GM19351 (cell line): Measurements from ENCODE around the gene DCHS1.
A peak's percentile ranks its signal among the peaks of the same experiment; 100 is the strongest.

Experiments used
- ATAC-seq: cut with Tn5 transposase; IDR thresholded peaks from one replicate; pipeline ENCODE4 v1.9.1; 2021; ENCODE audit warnings: mild to moderate bottlenecking, moderate library complexity; ENCODE audit not compliant: unreplicated experiment

DCHS1 gene

GRCh38 chr11:6629892-6630631 is 25.5 kb downstream of the DCHS1 start:
- no peak for ATAC-seq

DNA sequence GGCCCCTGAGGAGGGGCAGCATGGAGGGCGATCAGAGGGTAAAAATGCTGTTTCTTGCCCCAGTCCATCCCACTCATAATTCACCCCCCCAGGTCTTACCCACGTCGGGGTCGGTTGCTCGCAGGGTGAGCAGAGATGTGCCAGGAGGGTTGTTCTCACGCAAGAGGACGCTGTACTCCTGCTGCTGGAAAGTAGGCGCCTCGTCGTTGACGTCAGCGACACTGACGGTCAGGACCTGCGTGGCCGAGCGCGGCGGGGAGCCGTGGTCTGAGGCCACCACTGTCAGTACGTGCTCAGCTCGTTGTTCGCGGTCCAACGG is 26.1 kb downstream of the DCHS1 start:
- no peak for ATAC-seq

DNA sequence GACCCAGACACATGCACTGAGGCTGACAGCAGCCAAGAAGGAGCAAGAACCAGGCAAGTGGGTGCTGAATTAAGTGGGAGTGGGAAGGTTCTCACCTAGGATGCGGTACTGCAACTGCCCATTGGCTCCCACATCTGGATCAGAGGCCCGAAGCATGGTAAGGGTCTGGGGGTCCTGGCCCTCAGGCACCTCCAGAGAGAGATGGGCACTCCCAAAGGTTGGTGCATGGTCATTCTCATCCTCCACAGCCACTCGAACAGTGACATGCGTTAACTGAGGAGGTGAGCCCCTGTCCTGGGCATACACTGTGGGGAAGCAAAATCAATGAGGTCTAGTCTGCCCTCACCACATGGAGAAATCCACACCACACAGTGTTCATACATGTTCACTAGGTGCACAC is 27.1 kb downstream of the DCHS1 start:
- no peak for ATAC-seq

DNA sequence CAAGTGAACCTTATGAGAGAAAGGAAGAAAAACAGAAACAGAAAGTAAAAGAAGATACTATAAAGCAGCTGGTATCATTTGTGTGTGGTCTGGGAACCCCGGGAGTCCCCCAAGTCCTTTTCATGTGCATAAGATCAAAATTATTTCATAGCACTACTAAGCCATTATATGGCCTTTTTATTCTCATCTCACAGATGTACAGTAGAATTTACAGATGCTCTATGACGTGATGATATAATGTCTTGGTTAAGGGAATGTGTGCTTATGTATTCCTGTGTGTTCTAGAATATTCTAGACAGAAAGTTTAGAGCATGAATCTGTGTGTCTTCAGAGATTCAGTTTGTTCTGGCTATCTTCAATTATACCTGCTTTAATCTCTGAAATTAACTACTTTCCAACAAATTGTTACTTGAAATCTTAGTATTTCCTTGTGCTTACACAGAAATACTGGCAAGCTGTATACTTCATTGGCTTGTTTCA is 27.8 kb downstream of the DCHS1 start:
- peak; percentile 79 for ATAC-seq

- ATAC-seq: no peak
Observed at GRCh38 chr11:6626971-6627761, 28.4 kb downstream of the DCHS1 start.

DNA sequence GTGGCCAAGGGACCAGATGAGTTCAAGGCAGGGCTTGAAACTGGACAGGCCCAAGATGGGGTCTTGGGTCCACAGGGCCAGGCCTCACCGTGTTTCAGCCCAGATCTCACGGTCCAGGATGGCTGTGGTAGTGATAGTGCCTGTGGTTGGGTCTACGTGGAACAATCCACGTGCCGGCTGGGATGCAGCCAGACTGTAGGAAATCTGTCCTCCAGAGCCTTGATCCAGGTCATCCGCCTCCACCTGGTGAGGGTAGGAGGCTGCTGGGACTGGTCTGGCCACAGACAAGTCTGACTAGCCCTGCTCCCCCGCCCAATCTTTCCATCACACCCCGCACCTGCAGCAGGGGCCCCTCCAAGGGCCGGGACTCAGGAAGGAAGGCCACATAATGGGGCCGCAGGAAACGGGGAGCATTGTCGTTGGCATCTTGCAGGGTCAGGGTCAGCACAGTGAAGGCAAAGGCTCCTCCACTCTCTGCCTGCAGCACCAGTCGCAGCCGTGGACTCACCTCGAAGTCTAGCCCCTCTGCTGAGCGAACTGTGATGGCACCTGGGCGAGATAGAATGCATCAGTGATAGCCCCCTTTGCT is 29.7 kb downstream of the DCHS1 start:
- ATAC-seq: no peak

GRCh38 chr11:6625156-6625831 is 30.3 kb downstream of the DCHS1 start:
- ATAC-seq: no peak

DNA sequence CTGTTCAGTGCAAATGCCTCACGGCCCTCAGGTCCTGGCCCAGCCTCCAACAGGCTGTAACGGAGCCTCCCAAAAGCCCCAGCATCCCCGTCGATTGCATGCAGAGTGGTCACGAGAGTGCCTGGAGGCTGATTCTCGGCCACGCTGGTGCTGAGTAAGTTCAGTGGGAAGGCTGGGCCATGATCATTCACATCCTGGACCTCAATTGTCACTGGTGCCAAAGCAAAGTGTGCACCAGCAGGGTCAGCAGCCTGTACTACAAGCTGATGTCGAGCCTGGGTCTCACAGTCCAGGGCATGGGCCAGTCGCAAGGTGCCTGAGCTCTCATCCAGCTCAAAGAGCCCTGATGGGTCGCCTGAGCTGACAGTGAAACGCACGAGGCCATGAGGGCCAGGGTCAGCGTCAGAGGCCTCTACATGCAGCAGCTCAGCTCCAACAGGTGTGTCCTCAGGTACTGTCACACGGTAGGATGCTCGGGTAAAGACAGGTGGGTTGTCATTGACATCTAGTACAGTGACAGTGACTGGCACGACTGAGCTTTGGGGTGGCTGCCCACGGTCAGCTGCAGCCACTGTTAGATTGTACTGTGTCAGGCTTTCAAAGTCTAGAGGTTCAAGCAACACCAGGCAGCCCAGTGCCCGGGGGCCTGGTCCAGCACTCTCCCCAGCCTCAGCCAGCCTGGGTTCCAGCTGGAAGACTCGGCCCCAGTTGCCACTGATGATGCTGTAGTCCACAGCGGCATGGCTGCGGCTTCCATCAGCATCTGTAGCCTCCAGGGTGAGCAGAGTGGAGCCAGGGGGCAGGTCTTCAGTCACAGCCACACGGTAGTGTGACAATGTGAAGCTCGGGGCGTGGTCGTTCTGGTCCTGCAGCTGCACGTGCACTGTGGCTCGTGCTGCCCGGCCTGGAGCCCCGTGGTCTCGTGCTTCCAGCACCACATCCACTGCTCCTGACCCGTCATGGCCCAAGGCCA is 31.9 kb downstream of the DCHS1 start:
- no peak for ATAC-seq

DNA sequence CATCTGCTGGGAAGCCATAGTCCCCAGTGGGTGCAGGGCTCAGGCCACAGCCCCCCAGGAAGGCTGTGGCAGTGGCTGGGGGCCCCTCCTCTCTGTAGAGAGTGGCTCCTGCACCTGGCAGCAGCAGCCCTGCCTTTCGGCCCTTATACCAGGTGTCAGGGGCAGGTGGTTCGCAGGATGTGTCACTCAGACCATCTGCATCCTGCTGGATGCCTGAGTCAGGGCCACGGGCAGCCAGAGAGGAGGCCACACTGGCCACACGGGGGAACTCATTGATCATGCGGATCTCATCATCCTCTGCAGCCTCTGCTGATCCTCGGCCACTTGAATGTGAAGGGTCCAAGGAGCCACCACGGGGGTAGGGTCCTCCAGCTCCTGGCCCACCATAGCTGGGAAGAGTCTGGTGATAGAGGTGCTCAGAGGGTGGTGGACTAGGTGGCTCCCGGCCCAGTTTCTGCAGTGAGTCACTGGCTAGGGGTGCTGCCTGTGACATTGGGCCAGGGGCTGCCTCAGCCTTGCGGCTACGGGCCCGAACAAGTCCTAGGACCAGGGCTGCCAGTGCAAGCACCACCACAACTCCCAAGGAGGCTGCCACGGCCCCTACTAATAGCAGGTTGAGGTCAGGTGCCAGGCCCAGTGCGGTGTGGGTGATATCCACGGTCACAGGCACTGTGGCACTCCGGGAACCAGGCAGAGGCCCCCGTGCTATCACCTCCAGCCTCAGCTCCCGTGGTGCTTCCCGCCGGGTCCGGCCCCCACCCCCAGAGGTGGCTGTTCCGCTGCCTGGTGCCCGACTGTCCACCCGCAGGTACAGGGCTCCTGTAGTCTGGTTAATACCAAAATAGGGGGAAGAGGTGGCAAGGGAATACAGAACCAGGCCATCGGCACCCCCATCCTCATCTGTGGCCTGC is 33.1 kb downstream of the DCHS1 start:
- ATAC-seq: no peak

DNA sequence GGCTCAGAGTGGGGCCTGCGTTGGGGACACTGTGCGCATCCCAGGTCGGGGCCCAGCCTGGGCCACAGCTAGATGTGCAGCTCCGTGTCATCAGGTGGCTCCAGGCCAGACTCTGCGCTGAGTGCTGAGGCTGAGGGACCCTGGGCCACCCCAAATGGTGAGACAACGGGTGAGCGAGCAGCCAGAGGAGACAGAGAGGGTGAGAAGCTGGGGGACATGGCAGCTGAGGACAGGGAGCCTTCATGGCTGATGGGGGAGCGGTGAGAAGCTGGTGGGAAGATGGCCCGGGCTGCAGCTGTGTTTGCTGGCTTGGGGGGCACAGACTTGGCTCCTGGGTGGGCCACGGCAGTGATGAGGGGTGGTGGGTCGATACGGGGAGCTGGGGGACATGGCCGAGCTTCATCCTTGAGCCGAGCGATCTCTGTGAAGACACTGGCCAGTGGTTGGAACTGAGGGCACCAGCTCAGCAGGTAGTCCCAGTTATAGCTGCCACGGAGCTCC is 33.8 kb downstream of the DCHS1 start:
- no peak for ATAC-seq

DNA sequence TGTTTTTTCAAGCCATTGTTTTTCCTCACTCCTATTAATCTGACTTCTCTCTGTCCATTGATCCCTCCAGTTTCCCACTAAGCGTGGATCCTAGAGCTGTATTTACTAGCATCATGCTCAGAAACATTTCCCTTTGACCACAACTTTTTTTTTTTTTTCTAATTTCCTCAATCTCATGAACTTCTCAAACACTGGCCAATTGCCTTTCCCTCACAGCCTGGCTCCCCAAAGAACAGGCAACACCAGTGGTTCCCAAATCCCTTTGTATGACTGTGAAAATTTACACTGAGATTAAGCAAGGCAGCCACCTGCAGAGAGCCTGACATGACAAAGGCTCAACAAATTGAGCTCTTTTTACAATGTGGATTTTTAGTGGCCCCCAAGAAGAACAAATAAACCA is 35.0 kb downstream of the DCHS1 start:
- no peak for ATAC-seq

GRCh38 chr11:6619004-6619745 is 36.4 kb downstream of the DCHS1 start, which contains the start of gene TPP1:
TSS of gene TPP1 (minus strand) at chr11:6619422. CDS start at chr11:6619400, 22 bp downstream.
- ATAC-seq: peak; percentile 98

DNA sequence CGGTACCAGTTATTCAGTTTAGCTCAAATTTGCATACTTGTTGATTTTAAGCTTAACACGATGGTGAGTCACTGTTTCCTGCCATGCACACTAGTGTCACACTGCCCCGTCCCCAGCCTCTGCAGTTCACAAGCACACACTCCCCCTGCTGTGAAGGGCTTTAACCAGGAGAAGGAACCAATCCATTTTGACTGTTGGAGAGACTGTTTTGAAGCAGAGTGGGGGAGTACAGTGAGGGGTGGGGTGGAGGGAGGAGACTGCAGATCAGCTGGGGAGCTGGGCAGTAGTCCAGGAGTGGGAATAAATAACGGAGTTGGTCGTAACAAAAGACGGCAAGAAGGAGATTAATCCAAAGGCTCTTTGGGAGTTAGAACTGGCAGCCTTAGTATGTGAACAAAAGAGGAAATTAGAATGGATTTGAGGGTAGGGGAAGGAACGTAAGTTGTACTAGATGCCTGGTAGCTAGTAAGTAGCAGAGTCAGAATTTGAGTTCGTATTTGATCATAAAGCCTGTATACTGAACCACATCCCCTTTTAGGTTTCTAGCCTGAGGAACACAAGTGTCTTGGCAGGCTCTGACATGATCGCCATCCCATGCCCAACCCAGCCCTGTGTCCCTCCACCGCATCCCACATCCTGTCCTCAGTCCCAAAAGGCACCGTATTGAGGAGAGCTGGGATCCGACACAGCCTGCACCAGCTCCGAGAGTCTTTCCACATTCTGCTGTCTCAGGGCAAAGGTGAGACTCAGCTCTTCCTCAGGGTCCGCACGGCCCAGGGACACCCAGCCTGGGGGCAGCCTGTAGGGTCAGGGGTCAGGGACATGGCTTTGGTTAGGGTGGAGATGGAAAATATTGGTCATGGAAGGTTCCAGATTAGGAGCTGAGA is 37.2 kb downstream of the DCHS1 start:
- ATAC-seq: no peak

GRCh38 chr11:6617315-6617781 is 38.3 kb downstream of the DCHS1 start:
- no peak for ATAC-seq

GRCh38 chr11:6616596-6617250 is 38.9 kb downstream of the DCHS1 start:
- no peak for ATAC-seq

GRCh38 chr11:6615882-6616585 is 39.6 kb downstream of the DCHS1 start:
- no peak for ATAC-seq
